ENCODE measurements around the gene WWOX. TPM values are rescaled to one million over a fixed set of nuclear protein-coding genes. Genes with fewer than 3 reads are reported as not detected.
A peak's percentile ranks its signal among the peaks of the same experiment; 100 is the strongest.

The WWOX gene
- total and polyA plus RNA-seq, 2 of the 8 experiments (the other 6 are each of a cell fraction or from before 2014, with no cell fraction given): 5.4 to 16.7 TPM

- peak overlapping the region; percentile 15 for H2BK120ac ChIP-seq (replicated peaks; ENCODE audit: low read depth, low read length)
- peaks cover 6 to 7% of the 10 kb centered on the region in 2 experiments; a peak in 2 of 4 replicates for H3K9me3 ChIP-seq (ENCODE audit: insufficient read depth in 2 of 2, low read depth in 1 of 2, low read length in 1 of 2)
- no peaks in the 10 kb centered on the region for H3K79me2 ChIP-seq (ENCODE audit: control insufficient read depth in 1 of 2, insufficient read depth in 2 of 2, low read length in 2 of 2)
- H3K27me3 ChIP-seq (replicated peaks in 1 of 4; ENCODE audit: control insufficient read depth in 3 of 4, extremely low read depth in 1 of 4, insufficient read depth in 3 of 4, low read length in 3 of 4): no peaks in the 10 kb centered on the region
- no peak overlapping the region for H4K5ac ChIP-seq (ENCODE audit: insufficient read length, low read depth, low read length)
- H3K9ac ChIP-seq (replicated peaks in 1 of 4; ENCODE audit: extremely low read depth in 1 of 4, low read depth in 3 of 4, low read length in 3 of 4): no peak overlapping the region
- H2BK5ac ChIP-seq (ENCODE audit: low read depth, low read length): peak overlapping the region; percentile 93
- H4K20me1 ChIP-seq (replicated peaks in 1 of 2; ENCODE audit: control insufficient read depth in 1 of 2, insufficient read depth in 2 of 2, low read length in 2 of 2): no peaks in the 10 kb centered on the region
- H3K4me2 ChIP-seq (ENCODE audit: insufficient read depth in 1 of 2, low read depth in 2 of 2, low read length in 2 of 2): peak overlapping the region in 1 of 2 experiments; percentile 5; a peak in 2 of 4 replicates
- H3K18ac ChIP-seq (ENCODE audit: extremely low read depth, low read length): 0 out of 2 replicates have a peak overlapping the region, but pooled peaks have one; percentile 24
- peak in 1 of 2 experiments; percentile 64 for DNase-seq (ENCODE audit: low read depth in 1 of 2, low spot score in 2 of 2)
- ChIA-PET POLR2A (ENCODE audit: partially characterized antibody) (interaction anchor here (0.7 to 1.5 kb wide), 5 partner anchors 10 to 116 kb away, joined by 3 read pairs; no protein-coding TSS in a partner anchor), CTCF (ENCODE audit: partially characterized antibody) (interaction anchor here (0.7 to 1.9 kb wide), 7 partner anchors 10 to 395 kb away, joined by 3 to 5 read pairs (median 3); no protein-coding TSS in a partner anchor)
- no peak overlapping the region for H3K4me3 ChIP-seq (ENCODE audit: extremely low read depth in 1 of 4, insufficient read depth in 2 of 4, low read depth in 3 of 4, low read length in 4 of 4)
- no peak overlapping the region for H3K56ac ChIP-seq (replicated peaks; ENCODE audit: insufficient read length, low read depth, low read length)
- 0 out of 2 replicates have a peak overlapping the region, but pooled peaks have one; percentile 40 for H2BK15ac ChIP-seq (ENCODE audit: low read length)
- H2BK20ac ChIP-seq (ENCODE audit: low read length): peak overlapping the region; percentile 35; the same call in 1 of the 2 replicates
- H4K91ac ChIP-seq (replicated peaks; ENCODE audit: insufficient read length, low read length): no peak overlapping the region
- 25% methylated on average over 2 of the region's 2 CpGs; no CpG with 5 or more reads in 1 of the 2 experiments for WGBS, 2 experiments (ENCODE audit: extremely low coverage in 1 of 2, insufficient coverage in 1 of 2, insufficient read length in 1 of 2, insufficient replicate concordance in 2 of 2, low coverage in 1 of 2, low lambda C conversion rate in 2 of 2, missing lambda C conversion rate in 1 of 2)
- no peaks in the 10 kb centered on the region for H3K79me1 ChIP-seq (ENCODE audit: low read depth, low read length)
- no peak overlapping the region for H4K8ac ChIP-seq (ENCODE audit: extremely low read depth, insufficient read depth, low read length)
- H3K23me2 ChIP-seq (ENCODE audit: low read depth, low read length): no peaks in the 10 kb centered on the region; the same call in 1 of the 2 replicates
- no peak overlapping the region for H2AK5ac ChIP-seq (ENCODE audit: low read depth, low read length)
- H3K4me1 ChIP-seq (replicated peaks in 1 of 4; ENCODE audit: control insufficient read depth in 3 of 4, insufficient read depth in 4 of 4, low read length in 3 of 4): peaks cover 6 to 17% (median 8%) of the 10 kb centered on the region in 4 experiments; a peak in 6 of 7 replicates
- H2AFZ ChIP-seq (ENCODE audit: low read length): no peak overlapping the region
- peak overlapping the region; percentile 94 for H2BK12ac ChIP-seq (ENCODE audit: low read depth, low read length)
- no peak overlapping the region for H3K23ac ChIP-seq (ENCODE audit: insufficient read length)
- H3K27ac ChIP-seq (ENCODE audit: low read depth, low read length): no peak overlapping the region
- H3K4ac ChIP-seq (replicated peaks; ENCODE audit: insufficient read length, low read depth, low read length): no peak overlapping the region
- no peak overlapping the region for H3K14ac ChIP-seq (ENCODE audit: insufficient read length)
- peak; percentile 92 for FAIRE-seq
- no peaks in the 10 kb centered on the region for H3K36me3 ChIP-seq (ENCODE audit: control insufficient read depth in 2 of 4, insufficient read depth in 4 of 4, low read length in 3 of 4)
- TF ChIP-seq POLR2AphosphoS5 (IDR thresholded peaks at IDR 0.05; ENCODE audit: low read depth, low read length): no peak
- no peak for TF ChIP-seq NANOG (IDR thresholded peaks at IDR 0.05; ENCODE audit: insufficient read depth, low read depth, low read length, poor library complexity, severe bottlenecking)
- TF ChIP-seq TBP (IDR thresholded peaks at IDR 0.05; ENCODE audit: low read depth, low read length): no peak
- peak; percentile 66 for TF ChIP-seq YY1 (IDR thresholded peaks at IDR 0.05; ENCODE audit: low read depth, low read length)
- no peak for TF ChIP-seq RNF2 (IDR thresholded peaks at IDR 0.05; ENCODE audit: borderline replicate concordance, low read depth, low read length, missing control alignments, poor library complexity, severe bottlenecking)
- TF ChIP-seq POU5F1 (IDR thresholded peaks at IDR 0.05; ENCODE audit: low read depth, low read length): no peak
- no peak for TF ChIP-seq GTF2F1 (IDR thresholded peaks at IDR 0.05; ENCODE audit: borderline replicate concordance, low read depth, low read length)
- no peak for TF ChIP-seq CBX8 (IDR thresholded peaks at IDR 0.05; ENCODE audit: borderline replicate concordance, low read depth, low read length)
- TF ChIP-seq POLR2A (IDR thresholded peaks at IDR 0.05; ENCODE audit: control extremely low read depth in 1 of 2, low read depth in 2 of 2, low read length in 2 of 2): no peak
- no peak for TF ChIP-seq FOSL1 (IDR thresholded peaks at IDR 0.05; ENCODE audit: insufficient read depth, low read depth, low read length)
- no peak for TF ChIP-seq ATF3 (IDR thresholded peaks at IDR 0.05; ENCODE audit: insufficient read depth, low read depth, low read length)
Measured at GRCh38 chr16:79169239-79169638, 1069.8 kb downstream of the WWOX start.

Data from H1 (cell line).